Epithelial cell of prostate (primary cell): ENCODE results near the gene CTNNA1.

Experiments
- DNase-seq: peaks from one replicate; pipeline ENCODE4 v3.0.0-alpha.2; 2011; ENCODE audit warnings: low read depth, low spot score
- H3K27ac ChIP-seq: fragments of 450-650 bp; 2 replicates; pipeline ENCODE4 v1.5.1; 2017; ENCODE audit warnings: mild to moderate bottlenecking

CTNNA1 gene

GRCh38 chr5:138978581-138978980 is 225.4 kb downstream of the CTNNA1 start:
- no peak overlapping the region for H3K27ac ChIP-seq
- DNase-seq: no peak

- no peak overlapping the region for H3K27ac ChIP-seq
- DNase-seq: no peak
Observed at GRCh38 chr5:138979684-138980280, 226.6 kb downstream of the CTNNA1 start.

- H3K27ac ChIP-seq: no peak overlapping the region
- no peak for DNase-seq
Observed at GRCh38 chr5:138980441-138980840, 227.2 kb downstream of the CTNNA1 start.

GRCh38 chr5:138981131-138981530 is 227.9 kb downstream of the CTNNA1 start:
- no peak overlapping the region for H3K27ac ChIP-seq
- DNase-seq: no peak

GRCh38 chr5:138981586-138981985 is 228.4 kb downstream of the CTNNA1 start:
- H3K27ac ChIP-seq: no peak overlapping the region
- DNase-seq: no peak

GRCh38 chr5:138983984-138984383 is 230.8 kb downstream of the CTNNA1 start:
- H3K27ac ChIP-seq: no peak overlapping the region
- DNase-seq: no peak
